Measurements from ENCODE around the gene PVALB.
A peak's percentile ranks its signal among the peaks of the same experiment; 100 is the strongest.

The PVALB gene, protein sequence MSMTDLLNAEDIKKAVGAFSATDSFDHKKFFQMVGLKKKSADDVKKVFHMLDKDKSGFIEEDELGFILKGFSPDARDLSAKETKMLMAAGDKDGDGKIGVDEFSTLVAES

DNA sequence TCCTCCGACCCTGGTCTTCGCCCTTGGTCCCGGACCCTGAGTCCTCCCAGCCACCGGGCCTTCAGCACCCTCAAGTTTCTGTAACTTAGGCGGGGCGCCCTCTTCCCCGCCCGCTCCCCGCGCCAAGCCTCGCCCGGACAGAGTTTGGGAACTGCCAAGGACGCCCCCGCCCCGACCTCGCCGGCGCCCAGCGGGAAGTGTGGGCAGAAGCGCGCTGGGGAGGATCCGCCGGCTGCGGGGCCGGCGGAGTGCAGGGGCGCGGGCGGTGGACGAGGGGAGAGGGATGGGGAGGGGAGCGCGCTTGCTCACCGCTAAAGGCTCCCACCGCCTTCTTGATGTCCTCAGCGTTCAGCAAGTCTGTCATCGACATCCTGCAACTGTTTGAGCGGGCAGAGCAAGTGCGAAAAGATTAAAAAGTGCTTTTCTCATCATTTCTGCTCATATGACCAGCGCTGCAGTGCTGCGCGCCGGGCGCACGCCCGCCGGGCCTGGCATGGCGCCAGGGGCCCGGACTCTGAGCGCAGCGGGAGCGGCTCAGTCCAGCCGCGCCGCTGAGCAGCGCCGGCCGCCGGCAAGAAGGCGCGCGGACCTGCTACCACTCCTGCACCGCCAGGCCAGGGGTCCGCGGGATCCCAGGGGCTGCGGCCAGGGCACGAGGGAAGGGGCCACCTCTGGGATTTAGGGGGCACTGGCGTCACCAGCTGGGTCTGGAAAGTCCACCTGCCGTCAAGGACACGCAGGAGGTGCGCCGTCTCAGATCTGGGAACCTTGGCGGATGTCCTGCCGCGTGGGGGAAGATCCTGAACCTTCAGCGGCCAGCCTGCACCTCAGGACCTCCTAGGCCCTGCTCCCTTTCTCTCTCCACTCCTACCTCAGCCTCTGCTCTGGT lies at the start of gene PVALB:
Gene PVALB (minus strand): TSS at position 400 of the 889 bp plus-strand sequence. CDS start 30 bp downstream, at position 370.
- peak within 1 kb of the TSS in 1 of 2 donors; percentile 26 for H3K4me3 ChIP-seq (ENCODE audit: low read length in 2 of 2)

DNA sequence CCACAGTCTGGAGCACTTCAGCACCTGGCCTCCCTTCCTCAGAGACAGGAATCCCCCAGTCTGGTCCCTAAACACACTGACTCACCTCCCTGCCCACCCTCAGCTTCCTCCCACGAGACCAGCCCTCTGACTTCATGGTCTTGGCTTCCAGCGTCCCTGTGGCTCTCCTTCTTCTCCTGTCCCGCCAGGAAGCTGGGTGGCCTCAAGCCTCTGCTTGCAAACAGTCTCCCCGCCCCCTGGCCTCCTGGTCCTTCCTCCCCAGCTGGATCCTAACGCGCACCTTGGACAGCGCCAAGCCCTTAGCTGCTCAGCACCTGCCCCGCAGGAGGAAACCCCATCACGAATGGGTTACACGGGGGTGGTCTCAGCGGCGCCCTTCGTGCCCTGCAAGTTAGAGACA lies 48.5 kb upstream of the PVALB start:
- Histone ChIP-seq H3K9ac (ENCODE audit: low read depth in 1 of 2, low read length in 2 of 2) (no peak overlapping the region), H3K9me3 (ENCODE audit: control insufficient read depth in 2 of 2, low read length in 2 of 2) (no peaks in the 10 kb centered on the region), H3K4me1 (ENCODE audit: control insufficient read depth in 2 of 2, insufficient read depth in 2 of 2, low read length in 2 of 2) (peaks cover 4 to 14% of the 10 kb centered on the region in 2 donors), H3K27me3 (ENCODE audit: control insufficient read depth in 2 of 2, insufficient read depth in 2 of 2, low read length in 2 of 2) (peaks cover 0 to 2% of the 10 kb centered on the region in 2 donors), H3K36me3 (ENCODE audit: control insufficient read depth in 2 of 2, insufficient read depth in 2 of 2, low read length in 2 of 2) (peaks cover 0 to 2% of the 10 kb centered on the region in 2 donors), H3K4me3 (ENCODE audit: low read length in 2 of 2) (no peak overlapping the region), H3K27ac (ENCODE audit: low read depth in 2 of 2, low read length in 2 of 2) (no peak overlapping the region)

More for the DNA sequence above, at the start of gene PVALB:
- Histone ChIP-seq H3K36me3 (ENCODE audit: control insufficient read depth in 2 of 2, insufficient read depth in 2 of 2, low read length in 2 of 2) (no peaks in the 10 kb centered on the region), H3K9ac (ENCODE audit: low read depth in 1 of 2, low read length in 2 of 2) (no peak within 1 kb of the TSS), H3K27me3 (ENCODE audit: control insufficient read depth in 2 of 2, insufficient read depth in 2 of 2, low read length in 2 of 2) (peaks cover 39 to 43% of the 10 kb centered on the region in 2 donors), H3K4me1 (ENCODE audit: control insufficient read depth in 2 of 2, insufficient read depth in 2 of 2, low read length in 2 of 2) (peaks cover 0 to 3% of the 10 kb centered on the region in 2 donors), H3K9me3 (ENCODE audit: control insufficient read depth in 2 of 2, low read length in 2 of 2) (no peaks in the 10 kb centered on the region), H3K27ac (ENCODE audit: low read depth in 2 of 2, low read length in 2 of 2) (no peak within 1 kb of the TSS)

DNA sequence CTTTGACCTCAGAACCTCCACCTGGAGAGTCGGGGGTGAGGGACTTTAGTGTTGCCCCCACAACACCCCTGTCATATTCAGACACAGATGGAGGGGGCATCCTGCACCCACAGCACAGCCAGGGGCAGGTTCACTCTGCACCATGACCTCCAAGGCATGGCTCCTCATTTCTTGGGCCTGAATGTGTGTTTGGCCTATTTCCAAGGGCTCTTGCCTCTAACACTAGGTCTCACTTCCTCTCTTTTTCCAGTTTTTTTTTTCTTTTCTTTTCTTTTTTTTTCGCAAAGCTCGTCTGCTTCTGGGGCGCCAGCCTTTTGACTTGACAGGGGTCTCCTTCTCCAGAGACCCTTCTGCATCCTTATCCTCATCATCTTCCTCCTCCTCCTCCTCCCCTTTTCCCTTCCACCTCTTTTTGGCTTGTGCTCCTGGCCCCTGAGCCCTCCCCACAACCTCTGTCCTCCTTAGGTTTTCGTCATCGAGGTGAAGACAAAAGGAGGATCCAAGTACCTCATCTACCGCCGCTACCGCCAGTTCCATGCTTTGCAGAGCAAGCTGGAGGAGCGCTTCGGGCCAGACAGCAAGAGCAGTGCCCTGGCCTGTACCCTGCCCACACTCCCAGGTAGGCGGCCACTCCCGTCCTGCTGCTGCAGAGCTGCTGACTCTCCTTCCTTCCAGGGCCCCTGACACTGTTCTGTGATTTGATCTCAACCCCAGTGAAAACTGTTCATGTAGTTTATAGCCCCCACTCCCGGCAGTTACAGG lies 47.8 kb upstream of the PVALB start:
- Histone ChIP-seq H3K36me3 (ENCODE audit: control insufficient read depth in 2 of 2, insufficient read depth in 2 of 2, low read length in 2 of 2) (peaks cover 0 to 2% of the 10 kb centered on the region in 2 donors), H3K4me3 (ENCODE audit: low read length in 2 of 2) (no peak overlapping the region), H3K9ac (ENCODE audit: low read depth in 1 of 2, low read length in 2 of 2) (no peak overlapping the region), H3K9me3 (ENCODE audit: control insufficient read depth in 2 of 2, low read length in 2 of 2) (no peaks in the 10 kb centered on the region), H3K27me3 (ENCODE audit: control insufficient read depth in 2 of 2, insufficient read depth in 2 of 2, low read length in 2 of 2) (peaks cover 0 to 2% of the 10 kb centered on the region in 2 donors), H3K27ac (ENCODE audit: low read depth in 2 of 2, low read length in 2 of 2) (no peak overlapping the region), H3K4me1 (ENCODE audit: control insufficient read depth in 2 of 2, insufficient read depth in 2 of 2, low read length in 2 of 2) (peaks cover 4 to 19% of the 10 kb centered on the region in 2 donors)

DNA sequence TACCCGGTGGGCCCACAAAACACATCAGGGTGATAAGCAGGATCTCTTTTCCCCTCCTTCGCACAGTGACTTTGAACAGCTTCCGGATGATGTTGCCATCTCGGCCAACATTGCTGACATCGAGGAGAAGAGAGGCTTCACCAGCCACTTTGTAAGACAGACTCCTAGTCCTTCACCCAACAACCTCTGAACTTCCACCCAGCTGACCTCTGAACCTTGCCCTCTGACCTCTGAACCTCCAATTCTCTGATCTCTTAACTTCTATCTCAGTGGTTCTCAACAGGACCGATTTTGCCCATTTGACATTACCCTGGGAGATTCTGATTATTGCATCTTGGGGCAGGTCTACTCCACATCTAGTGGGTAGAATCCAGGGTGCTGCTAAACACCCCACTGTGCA lies 47.1 kb upstream of the PVALB start:
- Histone ChIP-seq H3K36me3 (ENCODE audit: control insufficient read depth in 2 of 2, insufficient read depth in 2 of 2, low read length in 2 of 2) (peaks cover 0 to 2% of the 10 kb centered on the region in 2 donors), H3K4me3 (ENCODE audit: low read length in 2 of 2) (no peak overlapping the region), H3K27me3 (ENCODE audit: control insufficient read depth in 2 of 2, insufficient read depth in 2 of 2, low read length in 2 of 2) (peaks cover 0 to 2% of the 10 kb centered on the region in 2 donors), H3K9me3 (ENCODE audit: control insufficient read depth in 2 of 2, low read length in 2 of 2) (no peaks in the 10 kb centered on the region), H3K9ac (ENCODE audit: low read depth in 1 of 2, low read length in 2 of 2) (no peak overlapping the region), H3K4me1 (ENCODE audit: control insufficient read depth in 2 of 2, insufficient read depth in 2 of 2, low read length in 2 of 2) (peaks cover 4 to 23% of the 10 kb centered on the region in 2 donors), H3K27ac (ENCODE audit: low read depth in 2 of 2, low read length in 2 of 2) (no peak overlapping the region)

DNA sequence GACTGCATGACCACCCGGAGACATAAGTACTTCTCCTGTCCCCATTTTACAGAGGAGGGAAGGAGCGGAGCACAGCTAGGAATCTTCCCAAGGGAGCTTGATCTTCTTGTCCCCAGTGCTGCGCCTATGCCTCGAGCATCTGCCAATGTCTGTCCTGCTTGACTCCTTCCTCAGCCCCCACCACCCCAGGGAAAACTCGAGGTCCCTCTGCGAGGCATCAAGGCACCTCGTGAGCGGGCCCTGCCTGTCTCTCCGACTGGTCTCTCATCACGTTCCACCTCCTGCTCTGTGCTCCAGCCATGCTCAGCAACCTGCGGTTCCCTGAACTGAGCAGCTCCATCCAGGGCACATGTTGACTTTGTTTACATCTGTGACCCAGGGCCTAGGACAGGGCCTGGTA lies 46.4 kb upstream of the PVALB start:
- H3K9ac ChIP-seq (ENCODE audit: low read depth in 1 of 2, low read length in 2 of 2), result peak overlapping the region in 1 of 2 donors; percentile 47
- H3K4me3 ChIP-seq (ENCODE audit: low read length in 2 of 2), result peak overlapping the region in 1 of 2 donors; percentile 31
- H3K27me3 ChIP-seq (ENCODE audit: control insufficient read depth in 2 of 2, insufficient read depth in 2 of 2, low read length in 2 of 2), result peaks cover 0 to 2% of the 10 kb centered on the region in 2 donors
- H3K27ac ChIP-seq (ENCODE audit: low read depth in 2 of 2, low read length in 2 of 2), result peak overlapping the region in 1 of 2 donors; percentile 85
- H3K36me3 ChIP-seq (ENCODE audit: control insufficient read depth in 2 of 2, insufficient read depth in 2 of 2, low read length in 2 of 2), result peaks cover 0 to 2% of the 10 kb centered on the region in 2 donors
- no peaks in the 10 kb centered on the region for H3K9me3 ChIP-seq (ENCODE audit: control insufficient read depth in 2 of 2, low read length in 2 of 2)
- H3K4me1 ChIP-seq (ENCODE audit: control insufficient read depth in 2 of 2, insufficient read depth in 2 of 2, low read length in 2 of 2), result peaks cover 4 to 23% of the 10 kb centered on the region in 2 donors

DNA sequence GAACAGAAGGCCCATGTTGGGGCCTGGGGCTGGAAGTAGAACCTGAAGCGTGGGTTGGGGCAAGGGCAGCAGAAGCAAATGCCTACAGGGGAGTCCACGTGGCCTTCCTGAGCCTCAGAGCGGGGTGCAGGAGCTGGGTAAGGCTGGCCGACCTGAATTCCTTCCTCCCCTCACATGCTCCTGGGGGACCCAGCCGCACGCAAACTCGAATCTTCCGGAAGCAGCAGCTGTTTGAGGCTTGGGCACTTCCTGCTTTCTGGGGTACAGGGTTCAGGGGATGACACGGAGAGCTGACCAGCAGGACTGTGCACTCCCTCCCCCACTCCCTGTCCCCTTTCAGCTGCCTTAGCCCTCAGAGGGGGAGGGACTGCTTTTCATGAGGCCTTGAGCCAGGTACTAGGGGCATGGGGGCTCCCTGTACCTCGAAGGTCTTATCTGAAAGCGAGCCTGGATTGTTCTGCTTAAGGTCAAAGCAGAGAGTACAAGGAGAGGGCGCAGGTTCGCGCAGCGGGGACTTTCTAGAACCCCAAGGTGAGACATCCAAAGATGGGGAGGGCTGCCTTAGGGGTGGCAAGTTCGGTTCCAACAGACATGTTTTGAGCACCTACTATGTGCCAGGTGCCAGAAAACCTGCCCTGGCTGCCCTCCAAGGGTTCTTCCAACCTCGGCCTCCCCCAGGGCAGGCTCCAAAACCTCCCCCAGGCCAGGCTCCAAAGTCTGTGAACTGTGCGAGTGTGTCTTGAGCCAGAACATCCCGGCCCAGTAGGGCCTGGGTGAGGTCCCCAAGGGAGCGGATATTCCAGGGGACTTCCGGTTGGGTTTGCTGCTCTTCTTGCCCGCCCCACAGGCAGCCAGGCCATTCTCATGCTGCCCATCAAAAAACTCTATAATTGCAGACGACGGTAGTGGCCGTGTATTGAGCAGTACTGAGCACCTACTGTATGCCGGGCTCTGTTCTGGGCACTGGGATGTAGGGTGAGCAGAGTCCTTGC lies 45.7 kb upstream of the PVALB start:
- Histone ChIP-seq H3K9me3 (ENCODE audit: control insufficient read depth in 2 of 2, low read length in 2 of 2) (no peaks in the 10 kb centered on the region), H3K4me3 (ENCODE audit: low read length in 2 of 2) (peak overlapping the region in 1 of 2 donors; percentile 69), H3K9ac (ENCODE audit: low read depth in 1 of 2, low read length in 2 of 2) (peak overlapping the region in 1 of 2 donors; percentile 47), H3K27ac (ENCODE audit: low read depth in 2 of 2, low read length in 2 of 2) (peak overlapping the region; percentile 67 to 85), H3K27me3 (ENCODE audit: control insufficient read depth in 2 of 2, insufficient read depth in 2 of 2, low read length in 2 of 2) (peaks cover 0 to 2% of the 10 kb centered on the region in 2 donors), H3K36me3 (ENCODE audit: control insufficient read depth in 2 of 2, insufficient read depth in 2 of 2, low read length in 2 of 2) (peaks cover 0 to 2% of the 10 kb centered on the region in 2 donors), H3K4me1 (ENCODE audit: control insufficient read depth in 2 of 2, insufficient read depth in 2 of 2, low read length in 2 of 2) (peaks cover 4 to 23% of the 10 kb centered on the region in 2 donors)

DNA sequence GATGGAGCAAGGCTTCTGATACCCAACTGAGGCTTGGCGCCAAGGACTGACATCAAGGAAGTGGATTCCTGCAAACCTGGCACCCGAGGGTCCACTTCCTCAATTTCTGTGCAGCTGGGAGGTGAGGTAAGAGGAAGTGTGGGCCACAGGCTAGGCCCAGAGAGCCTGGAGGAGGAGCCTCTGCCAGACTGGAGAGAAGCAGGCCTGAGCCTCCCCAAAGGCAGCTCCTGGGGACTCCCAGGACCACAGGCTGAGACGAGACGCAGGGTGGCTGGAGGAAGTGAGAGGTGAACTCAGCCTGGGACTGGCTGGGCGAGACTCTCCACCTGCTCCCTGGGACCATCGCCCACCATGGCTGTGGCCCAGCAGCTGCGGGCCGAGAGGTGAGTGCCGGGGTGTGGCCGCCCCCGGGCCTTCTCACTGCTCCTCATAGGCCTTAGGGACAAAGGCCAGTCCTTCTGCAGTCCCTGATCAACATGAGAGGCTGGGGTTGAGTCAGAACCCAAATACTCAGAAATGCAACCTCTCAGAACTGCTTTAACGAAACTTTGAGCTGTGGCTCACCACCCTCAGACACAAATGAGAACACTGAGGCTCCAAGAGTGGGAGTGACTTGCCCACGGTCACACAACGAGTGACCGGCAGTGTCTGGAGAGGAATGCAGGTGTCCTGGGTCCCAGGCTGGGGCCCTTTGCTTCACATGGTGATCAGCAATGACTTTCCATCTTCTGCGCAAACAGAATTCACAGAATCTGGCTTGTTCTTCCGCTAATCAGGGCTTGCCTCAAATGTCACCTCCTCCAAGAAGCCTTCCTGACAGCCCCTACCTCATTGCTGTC lies 44.2 kb upstream of the PVALB start, which contains the start of gene NCF4:
Gene NCF4 (plus strand): TSS at position 186 of the 839 bp plus-strand sequence. CDS start 166 bp downstream, at position 352.
- Histone ChIP-seq H3K9ac (ENCODE audit: low read depth in 1 of 2, low read length in 2 of 2) (peak within 1 kb of the TSS in 1 of 2 donors; percentile 35), H3K4me1 (ENCODE audit: control insufficient read depth in 2 of 2, insufficient read depth in 2 of 2, low read length in 2 of 2) (peaks cover 4 to 26% of the 10 kb centered on the region in 2 donors), H3K4me3 (ENCODE audit: low read length in 2 of 2) (peak within 1 kb of the TSS; percentile 34 to 69), H3K27me3 (ENCODE audit: control insufficient read depth in 2 of 2, insufficient read depth in 2 of 2, low read length in 2 of 2) (peaks cover 0 to 5% of the 10 kb centered on the region in 2 donors), H3K27ac (ENCODE audit: low read depth in 2 of 2, low read length in 2 of 2) (peak within 1 kb of the TSS; percentile 67 to 85), H3K36me3 (ENCODE audit: control insufficient read depth in 2 of 2, insufficient read depth in 2 of 2, low read length in 2 of 2) (no peaks in the 10 kb centered on the region), H3K9me3 (ENCODE audit: control insufficient read depth in 2 of 2, low read length in 2 of 2) (no peaks in the 10 kb centered on the region)

DNA sequence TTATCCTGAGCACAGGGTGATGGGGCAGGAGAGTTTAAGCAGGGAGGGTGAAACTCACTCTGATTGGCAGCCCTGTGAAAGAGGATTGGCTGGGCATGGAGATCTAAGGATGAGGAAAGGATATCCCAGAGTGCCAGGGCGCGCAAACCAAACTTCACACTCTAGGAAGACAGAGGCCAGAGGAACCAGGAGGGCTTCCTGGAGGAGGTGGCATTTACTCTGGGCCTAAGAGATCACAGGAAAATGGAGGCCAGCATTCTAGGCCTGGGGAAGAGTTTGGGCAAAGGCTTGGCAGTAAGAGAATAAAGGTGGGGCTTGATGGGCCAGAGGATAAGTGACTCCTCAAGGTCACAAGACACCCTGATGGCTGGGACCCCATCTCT lies 43.6 kb upstream of the PVALB start:
- peak overlapping the region in 1 of 2 donors; percentile 14 for H3K9ac ChIP-seq (ENCODE audit: low read depth in 1 of 2, low read length in 2 of 2)
- peak overlapping the region; percentile 6 to 85 for H3K27ac ChIP-seq (ENCODE audit: low read depth in 2 of 2, low read length in 2 of 2)
- H3K4me3 ChIP-seq (ENCODE audit: low read length in 2 of 2), result peak overlapping the region in 1 of 2 donors; percentile 13
- no peaks in the 10 kb centered on the region for H3K36me3 ChIP-seq (ENCODE audit: control insufficient read depth in 2 of 2, insufficient read depth in 2 of 2, low read length in 2 of 2)
- H3K9me3 ChIP-seq (ENCODE audit: control insufficient read depth in 2 of 2, low read length in 2 of 2), result no peaks in the 10 kb centered on the region
- H3K4me1 ChIP-seq (ENCODE audit: control insufficient read depth in 2 of 2, insufficient read depth in 2 of 2, low read length in 2 of 2), result peaks cover 4 to 26% of the 10 kb centered on the region in 2 donors
- H3K27me3 ChIP-seq (ENCODE audit: control insufficient read depth in 2 of 2, insufficient read depth in 2 of 2, low read length in 2 of 2), result peaks cover 0 to 5% of the 10 kb centered on the region in 2 donors
